Large intestine (tissue), 3 donors: ENCODE data around the gene ADGRG7. TPM values are rescaled to one million over a fixed set of nuclear protein-coding genes. Genes with fewer than 3 reads are reported as not detected.

Experiments
- DNase-seq, 2 donors: peaks; one replicate each; pipeline versions ENCODE4 v3.0.0 to v3.0.0-alpha.2; 2013
- H3K27ac ChIP-seq: one replicate; pipeline ENCODE4 v1.5.1; 2013; ENCODE audit warnings: low read length
- H3K27me3 ChIP-seq: 2 replicates; pipeline ENCODE4 v1.6.1; 2013; ENCODE audit warnings: low read length; ENCODE audit not compliant: control insufficient read depth, insufficient read depth
- H3K36me3 ChIP-seq: 2 replicates; pipeline ENCODE4 v1.6.1; 2013; ENCODE audit warnings: low read length; ENCODE audit not compliant: control insufficient read depth, insufficient read depth
- H3K4me1 ChIP-seq: one replicate; pipeline ENCODE4 v1.6.1; 2013; ENCODE audit warnings: low read length; ENCODE audit not compliant: control insufficient read depth, insufficient read depth
- H3K4me3 ChIP-seq: one replicate; pipeline ENCODE4 v1.5.1; 2013; ENCODE audit warnings: low read length
- H3K9me3 ChIP-seq: one replicate; pipeline ENCODE4 v1.6.1; 2013; ENCODE audit warnings: mild to moderate bottlenecking, low read depth, low read length, moderate library complexity; ENCODE audit not compliant: control insufficient read depth
- WGBS: methylation state at CpG from one replicate; pipeline ENCODE4 v1.1.5; 2013; ENCODE audit warnings: low lambda C conversion rate; ENCODE audit not compliant: insufficient coverage; 5-methylcytosine and 5-hydroxymethylcytosine counted together
- polyA plus RNA-seq: library from polyadenylated mRNA; unstranded; fragments of 120-200 nt; gene quantifications from one replicate; pipeline ENCODE4 v1.2.1, GENCODE V29; 2013

The ADGRG7 gene
- polyA plus RNA-seq, 1 donor, result 56.1 TPM

GRCh38 chr3:100615684-100616083 is 6.3 kb downstream of the ADGRG7 start:
- Histone ChIP-seq H3K4me1 (peaks cover 6% of the 10 kb centered on the region), H3K27me3 (no peaks in the 10 kb centered on the region), H3K9me3 (no peaks in the 10 kb centered on the region), H3K36me3 (no peaks in the 10 kb centered on the region), H3K27ac (peak overlapping the region; percentile 87), H3K4me3 (no peak overlapping the region)
- no peak for DNase-seq

GRCh38 chr3:100621251-100621650 is 11.8 kb downstream of the ADGRG7 start:
- Histone ChIP-seq H3K9me3 (no peaks in the 10 kb centered on the region), H3K36me3 (no peaks in the 10 kb centered on the region), H3K27me3 (no peaks in the 10 kb centered on the region), H3K4me1 (peaks cover 4% of the 10 kb centered on the region), H3K27ac (no peak overlapping the region), H3K4me3 (no peak overlapping the region)
- DNase-seq, result no peak

- 67% methylated on average over 1 of the region's 2 CpGs for WGBS
These were observed 18.1 kb downstream of the ADGRG7 start for GRCh38 chr3:100627491-100627890.

GRCh38 chr3:100629421-100630127 is 20.2 kb downstream of the ADGRG7 start:
- 69% methylated on average over 2 of the region's 3 CpGs for WGBS
- Histone ChIP-seq H3K4me1 (peaks cover 3% of the 10 kb centered on the region), H3K36me3 (peaks cover 9% of the 10 kb centered on the region), H3K27ac (peak overlapping the region; percentile 59), H3K27me3 (no peaks in the 10 kb centered on the region), H3K4me3 (no peak overlapping the region), H3K9me3 (no peaks in the 10 kb centered on the region)
- DNase-seq, result peak in 1 of 2 donors; percentile 65

More at GRCh38 chr3:100627491-100627890, 18.1 kb downstream of the ADGRG7 start:
- no peaks in the 10 kb centered on the region for H3K27me3 ChIP-seq
- no peak for DNase-seq
- H3K9me3 ChIP-seq, result no peaks in the 10 kb centered on the region
- H3K4me3 ChIP-seq, result no peak overlapping the region
- H3K4me1 ChIP-seq, result no peaks in the 10 kb centered on the region
- no peak overlapping the region for H3K27ac ChIP-seq
- H3K36me3 ChIP-seq, result no peaks in the 10 kb centered on the region

- H3K27me3 ChIP-seq, result no peaks in the 10 kb centered on the region
- WGBS, result no CpG with 5 or more reads among the region's 1 CpG
- H3K4me3 ChIP-seq, result no peak overlapping the region
- no peak for DNase-seq
- no peaks in the 10 kb centered on the region for H3K9me3 ChIP-seq
- peaks cover 9% of the 10 kb centered on the region for H3K36me3 ChIP-seq
- no peak overlapping the region for H3K27ac ChIP-seq
- H3K4me1 ChIP-seq, result peaks cover 12% of the 10 kb centered on the region
These were observed 21.3 kb downstream of the ADGRG7 start for GRCh38 chr3:100630664-100631063.

- Histone ChIP-seq H3K9me3 (no peaks in the 10 kb centered on the region), H3K27me3 (no peaks in the 10 kb centered on the region), H3K4me3 (no peak overlapping the region), H3K27ac (no peak overlapping the region), H3K4me1 (peaks cover 18% of the 10 kb centered on the region), H3K36me3 (peaks cover 9% of the 10 kb centered on the region)
- no peak for DNase-seq
- no CpG with 5 or more reads among the region's 1 CpG for WGBS
These were observed 21.8 kb downstream of the ADGRG7 start for GRCh38 chr3:100631236-100631635.

- Histone ChIP-seq H3K4me3 (no peak overlapping the region), H3K27me3 (no peaks in the 10 kb centered on the region), H3K9me3 (no peaks in the 10 kb centered on the region), H3K36me3 (peaks cover 20% of the 10 kb centered on the region), H3K27ac (peak overlapping the region; percentile 83), H3K4me1 (peaks cover 40% of the 10 kb centered on the region)
- no CpG with 5 or more reads among the region's 5 CpGs for WGBS
- peak in 1 of 2 donors; percentile 64 for DNase-seq
These were observed 25.3 kb downstream of the ADGRG7 start for GRCh38 chr3:100634493-100635272.

- H3K27me3 ChIP-seq, result no peaks in the 10 kb centered on the region
- no peak overlapping the region for H3K4me3 ChIP-seq
- H3K9me3 ChIP-seq, result no peaks in the 10 kb centered on the region
- peak; percentile 87 to 93 for DNase-seq
- peaks cover 45% of the 10 kb centered on the region for H3K4me1 ChIP-seq
- H3K36me3 ChIP-seq, result peaks cover 20% of the 10 kb centered on the region
- WGBS, result no CpG with 5 or more reads among the region's 3 CpGs
- H3K27ac ChIP-seq, result peak overlapping the region; percentile 83
These were observed 25.9 kb downstream of the ADGRG7 start for GRCh38 chr3:100635273-100635701.

GRCh38 chr3:100637197-100637631 is 27.8 kb downstream of the ADGRG7 start:
- no CpG with 5 or more reads among the region's 1 CpG for WGBS
- no peak overlapping the region for H3K4me3 ChIP-seq
- no peaks in the 10 kb centered on the region for H3K9me3 ChIP-seq
- peaks cover 20% of the 10 kb centered on the region for H3K36me3 ChIP-seq
- peaks cover 62% of the 10 kb centered on the region for H3K4me1 ChIP-seq
- no peaks in the 10 kb centered on the region for H3K27me3 ChIP-seq
- peak in 1 of 2 donors; percentile 45 for DNase-seq
- peak overlapping the region; percentile 83 for H3K27ac ChIP-seq

- Histone ChIP-seq H3K4me1 (peaks cover 55% of the 10 kb centered on the region), H3K27me3 (no peaks in the 10 kb centered on the region), H3K36me3 (peaks cover 30% of the 10 kb centered on the region), H3K4me3 (no peak overlapping the region), H3K9me3 (no peaks in the 10 kb centered on the region), H3K27ac (peak overlapping the region; percentile 63)
- whole genome bisulfite sequencing, result 44% methylated on average over 4 of the region's 5 CpGs
- peak; percentile 15 to 49 for DNase-seq
These were observed 31.2 kb downstream of the ADGRG7 start for GRCh38 chr3:100640633-100641032.
